ENCODE measurements around the gene TMA16.
"Not testable (repeated sequence)": the region's sequence is repeated elsewhere in the genome, so short reads cannot be mapped to it uniquely, and the experiment has no call there.

GRCh38 chr4:163538820-163539219 is 44.3 kb downstream of the TMA16 start:
- TF ChIP-seq CTCF, POLR2A (IDR thresholded peaks at IDR 0.05): not testable (repeated sequence)
